Ascending aorta (tissue), 2 donors: ENCODE measurements around the gene CDK4. TPM values are rescaled to one million over a fixed set of nuclear protein-coding genes. Genes with fewer than 3 reads are reported as not detected.

Source experiments
- DNase-seq, 2 donors: peaks; one replicate each; pipeline ENCODE4 v3.0.0-alpha.2; 2019; ENCODE audit warnings: low spot score in 2 of 2
- H3K27ac ChIP-seq, 2 donors: fragments of 200-600 bp; sonication (generic); one replicate each; pipeline ENCODE4 v1.5.1; 2016 to 2017; ENCODE audit warnings: mild to moderate bottlenecking in 1 of 2
- H3K27me3 ChIP-seq: fragments of 200-600 bp; sonication (generic); one replicate; pipeline ENCODE4 v1.5.1; 2017
- H3K36me3 ChIP-seq, 2 donors: fragments of 200-600 bp; sonication (generic); one replicate each; pipeline ENCODE4 v1.5.1; 2016
- H3K4me1 ChIP-seq, 2 donors: fragments of 200-600 bp; sonication (generic); one replicate each; pipeline ENCODE4 v1.5.1; 2016 to 2017; ENCODE audit warnings: mild to moderate bottlenecking in 1 of 2
- H3K4me3 ChIP-seq, 2 donors: fragments of 200-600 bp; sonication (generic); one replicate each; pipeline ENCODE4 v1.5.1; 2016 to 2017; ENCODE audit warnings: mild to moderate bottlenecking in 1 of 2
- H3K9me3 ChIP-seq, 2 donors: fragments of 200-600 bp; sonication (generic); one replicate each; pipeline ENCODE4 v1.5.1; 2016
- CTCF ChIP-seq, 3 experiments: fragments of 200-600 bp in 2 of 3; fragments of 450-650 bp in 1 of 3; sonication (generic) in 2 of 3; IDR thresholded peaks; one replicate each; pipeline ENCODE4 v1.5.1; 2016 to 2019; ENCODE audit warnings: antibody characterized with exemption in 3 of 3, mild to moderate bottlenecking in 1 of 3, moderate library complexity in 1 of 3
- intact Hi-C: fragments of 100-400 bp; cut with DNase I; formaldehyde crosslinking; loops from one replicate; pipeline ENCODE4 v1.15.1; 2023
- total RNA-seq: library from RNA; depleted of rRNA; stranded (reverse); fragments of >200 nt; gene quantifications from one replicate; pipeline ENCODE4 v1.1.0, GENCODE V29; 2016

The CDK4 gene
- total RNA-seq, 1 donor from 2014 or later: 82.6 TPM

GRCh38 chr12:57726884-57727757 lies 25.0 kb downstream of the CDK4 start:
- TF ChIP-seq CTCF (IDR thresholded peaks at IDR 0.05): peak in 2 of 3 experiments; percentile 28 to 38
- H3K4me3 ChIP-seq: peak overlapping the region; percentile 76 to 77
- H3K4me1 ChIP-seq: peaks cover 0 to 12% of the 10 kb centered on the region in 2 donors
- DNase-seq: no peak
- H3K27ac ChIP-seq: no peak overlapping the region
- peaks cover 3% of the 10 kb centered on the region for H3K27me3 ChIP-seq
- H3K9me3 ChIP-seq: no peaks in the 10 kb centered on the region
- intact Hi-C loops: loop anchor here (2.0 to 5.0 kb wide), 2 partner anchors 18 to 40 kb away; partner anchors contain the start of genes CYP27B1 and TSPAN31
- no peaks in the 10 kb centered on the region for H3K36me3 ChIP-seq

DNA sequence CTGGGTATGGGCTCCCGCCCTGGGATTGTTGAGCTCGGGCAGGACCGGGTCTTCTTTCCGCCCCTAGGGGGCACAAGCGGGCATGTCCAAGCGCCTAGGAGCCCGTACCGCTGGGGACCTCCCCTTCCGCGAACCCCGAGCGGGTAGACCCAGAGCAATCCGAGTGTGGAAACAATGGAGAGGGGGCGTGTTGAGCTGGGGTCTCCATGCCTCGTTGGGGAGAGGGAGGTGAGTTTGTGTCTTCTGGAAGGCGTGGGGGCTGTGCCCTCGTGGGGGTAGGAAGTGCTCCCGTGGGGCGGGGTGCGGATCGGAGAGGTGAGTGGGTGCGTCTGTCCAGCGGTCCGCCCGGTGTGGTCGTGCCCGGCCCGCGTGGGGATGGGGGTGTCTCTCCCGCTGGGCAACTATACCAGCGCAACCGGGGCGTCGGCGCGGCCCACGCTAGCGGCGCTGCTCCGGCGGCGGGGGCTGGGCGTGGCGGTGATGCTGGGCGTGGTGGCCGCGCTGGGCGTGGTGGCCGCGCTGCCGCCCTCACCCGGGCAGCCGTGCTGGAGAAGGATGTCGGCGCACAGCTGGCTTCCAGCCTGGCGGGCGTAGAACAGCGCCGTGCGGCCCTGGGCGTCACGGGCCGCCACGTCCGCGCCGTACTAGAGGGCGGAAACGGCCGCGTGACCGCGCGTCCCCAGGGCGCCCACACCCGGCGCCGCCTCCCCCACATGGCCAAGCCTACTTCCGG lies 25.8 kb downstream of the CDK4 start:
- peak in 1 of 2 donors; percentile 82 for DNase-seq
- Histone ChIP-seq H3K4me3 (peak overlapping the region; percentile 76 to 77), H3K4me1 (peaks cover 0 to 12% of the 10 kb centered on the region in 2 donors), H3K27ac (no peak overlapping the region), H3K36me3 (peaks cover 4 to 5% of the 10 kb centered on the region in 2 donors), H3K9me3 (no peaks in the 10 kb centered on the region), H3K27me3 (peaks cover 3% of the 10 kb centered on the region)
- intact Hi-C loops: loop anchor here (2.0 to 5.0 kb wide), 2 partner anchors 18 to 41 kb away; partner anchors contain the start of genes CYP27B1 and TSPAN31
- TF ChIP-seq CTCF (IDR thresholded peaks at IDR 0.05): peak; percentile 52 to 73 (median 58)

DNA sequence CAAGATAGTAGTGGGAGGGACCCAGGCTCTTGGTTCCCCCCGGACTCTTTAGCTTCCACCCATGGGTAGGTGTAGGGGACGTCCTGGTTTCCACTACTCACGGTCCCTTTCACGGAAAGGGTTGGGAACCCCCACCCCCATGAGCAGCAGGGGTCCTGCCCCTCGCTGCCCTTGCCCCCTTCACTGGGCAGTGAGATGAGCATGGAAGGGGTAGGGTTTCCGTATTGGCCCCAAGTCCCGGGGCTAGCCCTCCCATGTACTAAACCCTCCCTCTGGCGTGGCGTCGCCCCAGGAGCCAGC lies 26.3 kb downstream of the CDK4 start:
- DNase-seq: no peak
- TF ChIP-seq CTCF (IDR thresholded peaks at IDR 0.05): no peak
- intact Hi-C loops: loop anchor here (2.0 to 5.0 kb wide), 2 partner anchors 19 to 42 kb away; partner anchors contain the start of genes CYP27B1 and TSPAN31
- peaks cover 9 to 10% of the 10 kb centered on the region in 2 donors for H3K36me3 ChIP-seq
- peaks cover 0 to 12% of the 10 kb centered on the region in 2 donors for H3K4me1 ChIP-seq
- no peaks in the 10 kb centered on the region for H3K9me3 ChIP-seq
- no peak overlapping the region for H3K27ac ChIP-seq
- H3K4me3 ChIP-seq: peak overlapping the region; percentile 76 to 77
- H3K27me3 ChIP-seq: peaks cover 3% of the 10 kb centered on the region

DNA sequence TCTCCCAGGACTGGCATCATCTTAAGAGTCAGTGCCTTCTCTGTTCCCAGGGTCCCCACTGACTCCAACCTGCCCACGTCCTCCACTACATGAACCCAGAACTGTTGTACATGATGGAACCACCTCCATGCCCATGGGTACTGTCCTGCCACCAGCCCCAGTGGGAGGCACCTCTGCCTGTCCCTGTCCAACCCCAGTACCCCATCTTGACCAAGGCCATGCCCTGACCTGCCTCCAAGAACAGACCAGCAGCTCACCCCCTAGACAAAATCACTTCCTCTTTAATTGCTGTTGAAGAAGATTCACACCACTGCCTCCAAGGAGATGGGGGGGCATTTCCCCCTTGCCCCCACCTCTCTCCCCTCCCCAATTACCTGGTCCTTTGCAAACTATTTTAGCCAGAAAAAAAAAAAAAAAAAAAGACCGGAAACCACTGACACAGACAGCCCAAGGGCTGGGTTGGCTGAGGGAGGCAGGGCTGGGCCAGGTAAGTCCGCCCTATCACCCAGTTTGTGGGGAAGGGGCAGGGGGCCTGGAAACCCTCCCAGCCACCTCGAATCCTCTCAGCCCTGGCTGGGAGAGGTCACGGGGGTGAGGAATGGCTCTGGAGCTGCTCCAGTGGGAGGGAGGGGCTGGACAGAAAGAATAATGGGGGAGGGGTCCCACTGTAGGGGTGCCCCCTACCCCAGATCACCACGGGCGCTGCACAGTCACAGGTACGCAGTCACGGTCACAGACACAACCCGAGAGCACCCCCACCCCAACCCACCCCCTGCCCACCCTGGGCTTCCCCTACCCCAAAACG lies 27.0 kb downstream of the CDK4 start:
- H3K4me1 ChIP-seq: peaks cover 0 to 12% of the 10 kb centered on the region in 2 donors

More for the DNA sequence above, 27.0 kb downstream of the CDK4 start:
- Histone ChIP-seq H3K4me3 (no peak overlapping the region), H3K27ac (no peak overlapping the region), H3K27me3 (peaks cover 3% of the 10 kb centered on the region), H3K9me3 (no peaks in the 10 kb centered on the region), H3K36me3 (peaks cover 15 to 17% of the 10 kb centered on the region in 2 donors)
- intact Hi-C loops: loop anchor here (5.0 kb wide), 1 partner anchor 42 kb away; the partner anchor contains the start of gene CYP27B1
- TF ChIP-seq CTCF (IDR thresholded peaks at IDR 0.05): no peak
- no peak for DNase-seq
